ENCODE data around the gene XYLT1. TPM values are rescaled to one million over a fixed set of nuclear protein-coding genes. Genes with fewer than 3 reads are reported as not detected.
A peak's percentile ranks its signal among the peaks of the same experiment; 100 is the strongest.

Gene XYLT1
- polyA plus RNA-seq, 2 donors: 3.0 TPM

- H3K4me3 ChIP-seq (ENCODE audit: low read depth in 1 of 2, low read length in 2 of 2): no peak overlapping the region
- no peaks in the 10 kb centered on the region for H3K27me3 ChIP-seq (ENCODE audit: control insufficient read depth in 1 of 2, insufficient read depth in 2 of 2, low read length in 2 of 2)
- H3K36me3 ChIP-seq (ENCODE audit: control insufficient read depth in 2 of 2, insufficient read depth in 2 of 2, low read length in 1 of 2): no peaks in the 10 kb centered on the region
- no peaks in the 10 kb centered on the region for H3K9me3 ChIP-seq (ENCODE audit: control insufficient read depth in 2 of 2, insufficient read depth in 1 of 2, low read depth in 1 of 2, low read length in 1 of 2)
- 97% methylated on average over 9 of the region's 9 CpGs for WGBS, 2 donors
- peaks cover 2 to 12% of the 10 kb centered on the region in 2 donors for H3K4me1 ChIP-seq (ENCODE audit: control insufficient read depth in 2 of 2, insufficient read depth in 2 of 2, low read length in 1 of 2)
- H3K27ac ChIP-seq (ENCODE audit: low read depth in 2 of 2, low read length in 1 of 2): no peak overlapping the region
Observed at GRCh38 chr16:17298238-17298637, 172.5 kb downstream of the XYLT1 start.

- H3K9me3 ChIP-seq (ENCODE audit: control insufficient read depth in 2 of 2, insufficient read depth in 1 of 2, low read depth in 1 of 2, low read length in 1 of 2): no peaks in the 10 kb centered on the region
- no peaks in the 10 kb centered on the region for H3K36me3 ChIP-seq (ENCODE audit: control insufficient read depth in 2 of 2, insufficient read depth in 2 of 2, low read length in 1 of 2)
- peak overlapping the region in 1 of 2 donors; percentile 16 for H3K27ac ChIP-seq (ENCODE audit: low read depth in 2 of 2, low read length in 1 of 2)
- no peaks in the 10 kb centered on the region for H3K27me3 ChIP-seq (ENCODE audit: control insufficient read depth in 1 of 2, insufficient read depth in 2 of 2, low read length in 2 of 2)
- WGBS, 2 donors: 34 to 47% methylated on average over 7 of the region's 7 CpGs
- H3K4me3 ChIP-seq (ENCODE audit: low read depth in 1 of 2, low read length in 2 of 2): no peak overlapping the region
- H3K4me1 ChIP-seq (ENCODE audit: control insufficient read depth in 2 of 2, insufficient read depth in 2 of 2, low read length in 1 of 2): peaks cover 2 to 3% of the 10 kb centered on the region in 2 donors
Observed at GRCh38 chr16:17296431-17296830, 174.3 kb downstream of the XYLT1 start.

GRCh38 chr16:17295948-17296347 is 174.8 kb downstream of the XYLT1 start:
- Histone ChIP-seq H3K9me3 (ENCODE audit: control insufficient read depth in 2 of 2, insufficient read depth in 1 of 2, low read depth in 1 of 2, low read length in 1 of 2) (no peaks in the 10 kb centered on the region), H3K36me3 (ENCODE audit: control insufficient read depth in 2 of 2, insufficient read depth in 2 of 2, low read length in 1 of 2) (no peaks in the 10 kb centered on the region), H3K27ac (ENCODE audit: low read depth in 2 of 2, low read length in 1 of 2) (peak overlapping the region in 1 of 2 donors; percentile 16), H3K27me3 (ENCODE audit: control insufficient read depth in 1 of 2, insufficient read depth in 2 of 2, low read length in 2 of 2) (no peaks in the 10 kb centered on the region), H3K4me3 (ENCODE audit: low read depth in 1 of 2, low read length in 2 of 2) (no peak overlapping the region), H3K4me1 (ENCODE audit: control insufficient read depth in 2 of 2, insufficient read depth in 2 of 2, low read length in 1 of 2) (peaks cover 2 to 3% of the 10 kb centered on the region in 2 donors)
- 51 to 79% methylated on average over 5 of the region's 5 CpGs for WGBS, 2 donors

GRCh38 chr16:17294856-17295255 is 175.9 kb downstream of the XYLT1 start:
- no peak overlapping the region for H3K27ac ChIP-seq (ENCODE audit: low read depth in 2 of 2, low read length in 1 of 2)
- 91 to 94% methylated on average over 3 of the region's 3 CpGs for WGBS, 2 donors
- H3K27me3 ChIP-seq (ENCODE audit: control insufficient read depth in 1 of 2, insufficient read depth in 2 of 2, low read length in 2 of 2): no peaks in the 10 kb centered on the region
- peaks cover 2 to 3% of the 10 kb centered on the region in 2 donors for H3K4me1 ChIP-seq (ENCODE audit: control insufficient read depth in 2 of 2, insufficient read depth in 2 of 2, low read length in 1 of 2)
- no peak overlapping the region for H3K4me3 ChIP-seq (ENCODE audit: low read depth in 1 of 2, low read length in 2 of 2)
- H3K9me3 ChIP-seq (ENCODE audit: control insufficient read depth in 2 of 2, insufficient read depth in 1 of 2, low read depth in 1 of 2, low read length in 1 of 2): no peaks in the 10 kb centered on the region
- H3K36me3 ChIP-seq (ENCODE audit: control insufficient read depth in 2 of 2, insufficient read depth in 2 of 2, low read length in 1 of 2): no peaks in the 10 kb centered on the region

- H3K4me3 ChIP-seq (ENCODE audit: low read depth in 1 of 2, low read length in 2 of 2): no peak overlapping the region
- H3K9me3 ChIP-seq (ENCODE audit: control insufficient read depth in 2 of 2, insufficient read depth in 1 of 2, low read depth in 1 of 2, low read length in 1 of 2): no peaks in the 10 kb centered on the region
- peaks cover 2 to 3% of the 10 kb centered on the region in 2 donors for H3K4me1 ChIP-seq (ENCODE audit: control insufficient read depth in 2 of 2, insufficient read depth in 2 of 2, low read length in 1 of 2)
- 85 to 88% methylated on average over 9 of the region's 9 CpGs for WGBS, 2 donors
- no peaks in the 10 kb centered on the region for H3K27me3 ChIP-seq (ENCODE audit: control insufficient read depth in 1 of 2, insufficient read depth in 2 of 2, low read length in 2 of 2)
- H3K36me3 ChIP-seq (ENCODE audit: control insufficient read depth in 2 of 2, insufficient read depth in 2 of 2, low read length in 1 of 2): no peaks in the 10 kb centered on the region
- H3K27ac ChIP-seq (ENCODE audit: low read depth in 2 of 2, low read length in 1 of 2): no peak overlapping the region
Observed at GRCh38 chr16:17293813-17294558, 176.8 kb downstream of the XYLT1 start.

GRCh38 chr16:17291289-17291688 is 179.5 kb downstream of the XYLT1 start:
- Histone ChIP-seq H3K4me3 (ENCODE audit: low read depth in 1 of 2, low read length in 2 of 2) (no peak overlapping the region), H3K4me1 (ENCODE audit: control insufficient read depth in 2 of 2, insufficient read depth in 2 of 2, low read length in 1 of 2) (peaks cover under 1 to 3% of the 10 kb centered on the region in 2 donors), H3K27ac (ENCODE audit: low read depth in 2 of 2, low read length in 1 of 2) (no peak overlapping the region), H3K27me3 (ENCODE audit: control insufficient read depth in 1 of 2, insufficient read depth in 2 of 2, low read length in 2 of 2) (no peaks in the 10 kb centered on the region), H3K36me3 (ENCODE audit: control insufficient read depth in 2 of 2, insufficient read depth in 2 of 2, low read length in 1 of 2) (no peaks in the 10 kb centered on the region), H3K9me3 (ENCODE audit: control insufficient read depth in 2 of 2, insufficient read depth in 1 of 2, low read depth in 1 of 2, low read length in 1 of 2) (no peaks in the 10 kb centered on the region)
- WGBS, 2 donors: 92 to 97% methylated on average over 2 of the region's 2 CpGs

- H3K27me3 ChIP-seq (ENCODE audit: control insufficient read depth in 1 of 2, insufficient read depth in 2 of 2, low read length in 2 of 2): no peaks in the 10 kb centered on the region
- H3K9me3 ChIP-seq (ENCODE audit: control insufficient read depth in 2 of 2, insufficient read depth in 1 of 2, low read depth in 1 of 2, low read length in 1 of 2): no peaks in the 10 kb centered on the region
- no peaks in the 10 kb centered on the region for H3K4me1 ChIP-seq (ENCODE audit: control insufficient read depth in 2 of 2, insufficient read depth in 2 of 2, low read length in 1 of 2)
- no peaks in the 10 kb centered on the region for H3K36me3 ChIP-seq (ENCODE audit: control insufficient read depth in 2 of 2, insufficient read depth in 2 of 2, low read length in 1 of 2)
- no peak overlapping the region for H3K27ac ChIP-seq (ENCODE audit: low read depth in 2 of 2, low read length in 1 of 2)
- WGBS, 2 donors: 79 to 86% methylated on average over 11 of the region's 11 CpGs
- H3K4me3 ChIP-seq (ENCODE audit: low read depth in 1 of 2, low read length in 2 of 2): no peak overlapping the region
Observed at GRCh38 chr16:17289674-17290635, 180.8 kb downstream of the XYLT1 start.

- no peak overlapping the region for H3K27ac ChIP-seq (ENCODE audit: low read depth in 2 of 2, low read length in 1 of 2)
- H3K4me1 ChIP-seq (ENCODE audit: control insufficient read depth in 2 of 2, insufficient read depth in 2 of 2, low read length in 1 of 2): no peaks in the 10 kb centered on the region
- H3K36me3 ChIP-seq (ENCODE audit: control insufficient read depth in 2 of 2, insufficient read depth in 2 of 2, low read length in 1 of 2): no peaks in the 10 kb centered on the region
- H3K9me3 ChIP-seq (ENCODE audit: control insufficient read depth in 2 of 2, insufficient read depth in 1 of 2, low read depth in 1 of 2, low read length in 1 of 2): no peaks in the 10 kb centered on the region
- H3K27me3 ChIP-seq (ENCODE audit: control insufficient read depth in 1 of 2, insufficient read depth in 2 of 2, low read length in 2 of 2): no peaks in the 10 kb centered on the region
- WGBS, 2 donors: 91 to 97% methylated on average over 4 of the region's 4 CpGs
- no peak overlapping the region for H3K4me3 ChIP-seq (ENCODE audit: low read depth in 1 of 2, low read length in 2 of 2)
Observed at GRCh38 chr16:17289050-17289449, 181.7 kb downstream of the XYLT1 start.

GRCh38 chr16:17287166-17287800 is 183.5 kb downstream of the XYLT1 start:
- Histone ChIP-seq H3K4me3 (ENCODE audit: low read depth in 1 of 2, low read length in 2 of 2) (no peak overlapping the region), H3K27ac (ENCODE audit: low read depth in 2 of 2, low read length in 1 of 2) (no peak overlapping the region), H3K27me3 (ENCODE audit: control insufficient read depth in 1 of 2, insufficient read depth in 2 of 2, low read length in 2 of 2) (no peaks in the 10 kb centered on the region), H3K4me1 (ENCODE audit: control insufficient read depth in 2 of 2, insufficient read depth in 2 of 2, low read length in 1 of 2) (no peaks in the 10 kb centered on the region), H3K36me3 (ENCODE audit: control insufficient read depth in 2 of 2, insufficient read depth in 2 of 2, low read length in 1 of 2) (no peaks in the 10 kb centered on the region), H3K9me3 (ENCODE audit: control insufficient read depth in 2 of 2, insufficient read depth in 1 of 2, low read depth in 1 of 2, low read length in 1 of 2) (no peaks in the 10 kb centered on the region)
- 77 to 87% methylated on average over 10 of the region's 10 CpGs for WGBS, 2 donors

All from esophagus (tissue), 2 donors.